GM12872 (cell line): ENCODE data around the gene VANGL2.

Experiments
- CTCF ChIP-seq: IDR thresholded peaks from 3 replicates; pipeline ENCODE4 v1.5.1; 2011; ENCODE audit warnings: low read depth, mild to moderate bottlenecking, low read length, moderate library complexity; ENCODE audit not compliant: insufficient read depth

VANGL2 gene

GRCh38 chr1:160400223-160400645 is at the start of gene VANGL2:
VANGL2 (plus strand) TSS chr1:160400564; CDS start chr1:160415838, 15,274 bp downstream.
- TF ChIP-seq CTCF = no peak

- no peak for TF ChIP-seq CTCF
These were observed 48.7 kb upstream of the VANGL2 start for GRCh38 chr1:160351629-160352028.

- no peak for TF ChIP-seq CTCF
These were observed 47.8 kb upstream of the VANGL2 start for GRCh38 chr1:160352555-160352954.

GRCh38 chr1:160353223-160353622 is 47.1 kb upstream of the VANGL2 start:
- TF ChIP-seq CTCF = no peak

GRCh38 chr1:160354388-160354985 is 45.9 kb upstream of the VANGL2 start:
- peak; percentile 63 for TF ChIP-seq CTCF

- no peak for TF ChIP-seq CTCF
These were observed 42.9 kb upstream of the VANGL2 start for GRCh38 chr1:160357286-160358002.

GRCh38 chr1:160358073-160358472 is 42.3 kb upstream of the VANGL2 start:
- TF ChIP-seq CTCF = no peak
